ENCODE data around the gene CEP112.

GRCh38 chr17:65953316-65954147, 238.4 kb downstream of the CEP112 start:
- TF ChIP-seq CTCF (IDR thresholded peaks at IDR 0.05; ENCODE audit: insufficient read depth, low read length, poor library complexity, severe bottlenecking) (no peak), EZH2phosphoT487 (conservative IDR thresholded peaks at IDR 0.05; ENCODE audit: low read length) (no peak)

Measured in SU-DHL-6 (cell line).